Choroid plexus epithelial cell (primary cell): ENCODE results near the gene ASB10.

Experiments
- DNase-seq: peaks from one replicate; pipeline ENCODE4 v3.0.0-alpha.2; 2010; ENCODE audit warnings: low read depth
- H3K4me3 ChIP-seq: 2 replicates; pipeline ENCODE4 v1.5.1; 2011; ENCODE audit warnings: low read depth, mild to moderate bottlenecking, control low read depth, low read length, moderate library complexity
- CTCF ChIP-seq: conservative IDR thresholded peaks from 2 replicates; pipeline ENCODE4 v1.5.1; 2011; ENCODE audit warnings: low read depth, mild to moderate bottlenecking, control low read depth, inconsistent platforms, low read length, moderate library complexity

The ASB10 gene

DNA sequence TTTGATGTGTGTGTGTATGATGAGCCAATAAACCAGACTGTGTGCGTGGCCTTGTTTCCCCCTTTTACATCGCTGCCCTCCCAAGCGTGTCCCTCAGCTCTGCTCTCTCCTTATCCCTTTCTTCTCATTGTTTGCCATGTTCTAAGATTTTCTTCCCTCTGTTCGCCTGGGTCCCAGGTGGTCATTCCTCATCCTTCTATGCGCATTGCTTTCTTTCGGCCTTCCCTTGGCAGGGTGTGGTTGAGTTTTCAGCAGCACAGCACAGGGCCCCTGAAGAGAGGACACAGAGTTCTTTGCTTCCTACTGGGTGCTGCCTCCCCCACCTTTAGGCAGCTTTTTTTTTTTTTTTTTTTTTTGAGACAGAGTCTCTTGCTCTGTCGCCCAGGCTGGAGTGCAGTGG lies 42.7 kb downstream of the ASB10 start:
- no peak for TF ChIP-seq CTCF
- DNase-seq, result no peak
- H3K4me3 ChIP-seq, result no peak overlapping the region

GRCh38 chr7:151143261-151144015 lies 43.6 kb downstream of the ASB10 start:
- H3K4me3 ChIP-seq, result no peak overlapping the region
- no peak for TF ChIP-seq CTCF
- DNase-seq, result no peak

GRCh38 chr7:151142686-151143040 lies 44.4 kb downstream of the ASB10 start:
- TF ChIP-seq CTCF, result no peak
- DNase-seq, result no peak
- H3K4me3 ChIP-seq, result no peak overlapping the region

GRCh38 chr7:151141855-151142685 lies 45.0 kb downstream of the ASB10 start:
- no peak for DNase-seq
- no peak for TF ChIP-seq CTCF
- no peak overlapping the region for H3K4me3 ChIP-seq

GRCh38 chr7:151141311-151141854 lies 45.7 kb downstream of the ASB10 start:
- no peak for DNase-seq
- no peak overlapping the region for H3K4me3 ChIP-seq
- TF ChIP-seq CTCF, result no peak

DNA sequence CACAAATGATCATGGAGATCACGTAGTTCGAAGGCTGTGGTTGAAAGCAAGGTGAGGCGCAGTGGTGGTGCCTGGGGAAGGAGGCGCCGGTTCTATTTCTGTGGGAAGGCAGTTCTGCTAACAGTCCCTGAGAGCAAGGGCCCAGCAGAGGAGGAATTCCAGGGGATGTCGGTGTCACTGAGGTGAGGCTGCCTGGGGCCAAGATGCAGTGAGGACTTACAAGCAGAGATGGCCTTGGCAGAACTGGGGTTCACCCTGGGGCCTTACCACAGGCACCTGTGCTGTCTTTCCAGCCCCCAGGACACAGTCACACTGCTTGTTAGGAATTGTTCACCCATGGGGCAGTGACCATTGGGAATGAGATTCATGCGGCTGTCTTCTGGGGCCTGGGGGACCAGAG lies 46.2 kb downstream of the ASB10 start:
- no peak overlapping the region for H3K4me3 ChIP-seq
- TF ChIP-seq CTCF, result no peak
- DNase-seq, result no peak
